Erythroblast (primary cell): ENCODE measurements around the gene CFAP91.

Experiments used
- GATA1 ChIP-seq: IDR thresholded peaks from 2 replicates; pipeline ENCODE4 v1.6.1; 2011; ENCODE audit warnings: low read depth, mild to moderate bottlenecking, control low read depth, low read length, moderate library complexity
- POLR2A ChIP-seq: IDR thresholded peaks from 2 replicates; pipeline ENCODE4 v1.6.1; 2011; ENCODE audit warnings: mild to moderate bottlenecking, low read length

GRCh38 chr3:119676771-119677640 is 25.8 kb upstream of the CFAP91 start, which contains the start of gene COX17:
- TF ChIP-seq POLR2A (peak; percentile 89), GATA1 (no peak)
